ENCODE measurements around the gene NANOGP8. TPM values are rescaled to one million over a fixed set of nuclear protein-coding genes. Genes with fewer than 3 reads are reported as not detected.
"Not testable (repeated sequence)": the region's sequence is repeated elsewhere in the genome, so short reads cannot be mapped to it uniquely, and the experiment has no call there.

Gene NANOGP8
- total and polyA plus RNA-seq, 7 experiments from 2014 or later, result not detected

GRCh38 chr15:35087759-35088158 lies 2.7 kb upstream of the NANOGP8 start:
- no peaks in the 10 kb centered on the region for H3K27me3 Mint-ChIP-seq
- H3K4me1 ChIP-seq (ENCODE audit: control insufficient read depth in 2 of 2, insufficient read depth in 2 of 2, low read length in 2 of 2), result no peaks in the 10 kb centered on the region
- no peaks in the 10 kb centered on the region for H3K27me3 ChIP-seq (ENCODE audit: control insufficient read depth in 2 of 2, insufficient read depth in 2 of 2, low read length in 2 of 2)
- ATAC-seq (no peak), DNase-seq (no peak)
- H3K4me3 Mint-ChIP-seq, result no peak overlapping the region
- peaks cover 0 to 5% (median 4%) of the 10 kb centered on the region in 5 donors for H3K36me3 Mint-ChIP-seq
- H3K27ac Mint-ChIP-seq, result no peak overlapping the region
- H3K4me3 ChIP-seq (ENCODE audit: low read length), result no peak overlapping the region
- H3K27ac ChIP-seq (ENCODE audit: low read depth, low read length), result no peak overlapping the region
- CTCF ChIA-PET, result no interaction called here
- POLR2A ChIA-PET, result no interaction called here
- intact Hi-C loops (cut with micrococcal nuclease), result no loop called here
- H3K4me1 Mint-ChIP-seq, result no peaks in the 10 kb centered on the region
- H3K9me3 Mint-ChIP-seq, result peaks cover 0 to 3% (median 1%) of the 10 kb centered on the region in 11 donors
- no peaks in the 10 kb centered on the region for H3K36me3 ChIP-seq (ENCODE audit: control insufficient read depth in 2 of 3, insufficient read depth in 3 of 3, low read length in 3 of 3)
- H3K9me3 ChIP-seq (ENCODE audit: control insufficient read depth in 2 of 3, low read length in 3 of 3), result no peaks in the 10 kb centered on the region

- H3K36me3 Mint-ChIP-seq; H3K27ac Mint-ChIP-seq; H3K4me1 Mint-ChIP-seq; H3K36me3 ChIP-seq (ENCODE audit: control insufficient read depth in 2 of 3, insufficient read depth in 3 of 3, low read length in 3 of 3); H3K27me3 ChIP-seq (ENCODE audit: control insufficient read depth in 2 of 2, insufficient read depth in 2 of 2, low read length in 2 of 2); H3K4me3 Mint-ChIP-seq; H3K4me3 ChIP-seq (ENCODE audit: low read length); intact Hi-C loops (cut with micrococcal nuclease); H3K9me3 ChIP-seq (ENCODE audit: control insufficient read depth in 2 of 3, low read length in 3 of 3); H3K9me3 Mint-ChIP-seq; ATAC-seq; H3K4me1 ChIP-seq (ENCODE audit: control insufficient read depth in 2 of 2, insufficient read depth in 2 of 2, low read length in 2 of 2); POLR2A ChIA-PET; H3K27ac ChIP-seq (ENCODE audit: low read depth, low read length); H3K27me3 Mint-ChIP-seq; DNase-seq: not testable (repeated sequence)
- CTCF ChIA-PET, result interaction anchor here (0.6 kb wide), 1 partner anchor 9 kb away, joined by 3 read pairs; no protein-coding TSS in a partner anchor
Measured at GRCh38 chr15:35082371-35083348, 2.4 kb downstream of the NANOGP8 start.

GRCh38 chr15:35081626-35082365 lies 3.3 kb downstream of the NANOGP8 start:
- DNase-seq; H3K4me3 Mint-ChIP-seq; CTCF ChIA-PET; H3K27me3 Mint-ChIP-seq; H3K36me3 ChIP-seq (ENCODE audit: control insufficient read depth in 2 of 3, insufficient read depth in 3 of 3, low read length in 3 of 3); H3K27me3 ChIP-seq (ENCODE audit: control insufficient read depth in 2 of 2, insufficient read depth in 2 of 2, low read length in 2 of 2); ATAC-seq; H3K27ac ChIP-seq (ENCODE audit: low read depth, low read length); intact Hi-C loops (cut with micrococcal nuclease); H3K4me3 ChIP-seq (ENCODE audit: low read length); H3K4me1 Mint-ChIP-seq; H3K9me3 ChIP-seq (ENCODE audit: control insufficient read depth in 2 of 3, low read length in 3 of 3); POLR2A ChIA-PET; H3K36me3 Mint-ChIP-seq; H3K27ac Mint-ChIP-seq; H3K4me1 ChIP-seq (ENCODE audit: control insufficient read depth in 2 of 2, insufficient read depth in 2 of 2, low read length in 2 of 2); H3K9me3 Mint-ChIP-seq: not testable (repeated sequence)

GRCh38 chr15:35080226-35080625 lies 4.9 kb downstream of the NANOGP8 start:
- H3K27ac ChIP-seq (ENCODE audit: low read depth, low read length), result no peak overlapping the region

GRCh38 chr15:35078221-35078915 lies 6.7 kb downstream of the NANOGP8 start:
- Mint-ChIP-seq H3K27ac (no peak overlapping the region), H3K9me3 (peaks cover 0 to 8% (median 0%) of the 10 kb centered on the region in 11 donors), H3K36me3 (no peaks in the 10 kb centered on the region), H3K4me1 (no peaks in the 10 kb centered on the region), H3K27me3 (peaks cover 0 to 24% (median 15%) of the 10 kb centered on the region in 5 donors), H3K4me3 (no peak overlapping the region)
- Histone ChIP-seq H3K27ac (ENCODE audit: low read depth, low read length) (no peak overlapping the region), H3K4me1 (ENCODE audit: control insufficient read depth in 2 of 2, insufficient read depth in 2 of 2, low read length in 2 of 2) (no peaks in the 10 kb centered on the region), H3K9me3 (ENCODE audit: control insufficient read depth in 2 of 3, low read length in 3 of 3) (no peaks in the 10 kb centered on the region), H3K4me3 (ENCODE audit: low read length) (no peak overlapping the region), H3K27me3 (ENCODE audit: control insufficient read depth in 2 of 2, insufficient read depth in 2 of 2, low read length in 2 of 2) (no peaks in the 10 kb centered on the region), H3K36me3 (ENCODE audit: control insufficient read depth in 2 of 3, insufficient read depth in 3 of 3, low read length in 3 of 3) (no peaks in the 10 kb centered on the region)
- ChIA-PET POLR2A (no interaction called here), CTCF (interaction anchor here (0.6 to 2.2 kb wide), 3 partner anchors 12 to 366 kb away, joined by 3 to 9 read pairs (median 6); no protein-coding TSS in a partner anchor)
- DNase-seq, result peak in 6 of 9 donors; percentile 17 to 44 (median 22)
- ATAC-seq, result peak; percentile 62
- intact Hi-C loops (cut with micrococcal nuclease), result loop anchor here in 1 of 2 donors (1.0 kb wide), 1 partner anchor 366 kb away; no protein-coding TSS in a partner anchor

More at GRCh38 chr15:35080226-35080625, 4.9 kb downstream of the NANOGP8 start:
- Mint-ChIP-seq H3K36me3 (no peaks in the 10 kb centered on the region), H3K4me1 (no peaks in the 10 kb centered on the region), H3K4me3 (no peak overlapping the region), H3K9me3 (peaks cover 0 to 8% (median 0%) of the 10 kb centered on the region in 11 donors), H3K27ac (no peak overlapping the region), H3K27me3 (peaks cover 0 to 16% (median 12%) of the 10 kb centered on the region in 5 donors)
- CTCF ChIA-PET, result interaction anchor here (0.6 to 2.2 kb wide), 3 partner anchors 10 to 364 kb away, joined by 3 to 9 read pairs (median 6); no protein-coding TSS in a partner anchor
- ATAC-seq, result no peak
- Histone ChIP-seq H3K4me3 (ENCODE audit: low read length) (no peak overlapping the region), H3K4me1 (ENCODE audit: control insufficient read depth in 2 of 2, insufficient read depth in 2 of 2, low read length in 2 of 2) (no peaks in the 10 kb centered on the region), H3K36me3 (ENCODE audit: control insufficient read depth in 2 of 3, insufficient read depth in 3 of 3, low read length in 3 of 3) (no peaks in the 10 kb centered on the region), H3K9me3 (ENCODE audit: control insufficient read depth in 2 of 3, low read length in 3 of 3) (no peaks in the 10 kb centered on the region), H3K27me3 (ENCODE audit: control insufficient read depth in 2 of 2, insufficient read depth in 2 of 2, low read length in 2 of 2) (no peaks in the 10 kb centered on the region)
- DNase-seq, result no peak
- intact Hi-C loops (cut with micrococcal nuclease), result no loop called here
- POLR2A ChIA-PET, result no interaction called here

DNA sequence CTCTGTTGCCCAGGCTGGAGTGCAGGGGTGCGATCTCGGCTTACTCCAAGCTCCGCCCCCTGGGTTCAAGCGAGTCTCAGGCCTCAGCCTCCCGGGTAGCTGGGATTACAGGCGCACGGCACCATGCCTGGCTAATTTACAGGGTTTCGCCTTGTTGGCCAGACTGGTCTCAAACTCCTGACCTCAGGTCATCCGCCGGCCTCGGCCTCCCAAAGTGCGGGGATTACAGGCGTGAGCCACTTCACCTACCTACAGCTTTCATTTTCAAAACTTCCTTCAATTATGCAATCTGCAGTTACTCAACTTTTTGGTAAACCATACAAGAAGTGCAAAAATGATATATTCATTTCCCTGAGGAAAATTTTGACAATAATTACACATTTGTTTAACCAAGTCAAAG lies 14.0 kb downstream of the NANOGP8 start:
- H3K9me3 ChIP-seq (ENCODE audit: control insufficient read depth in 2 of 3, low read length in 3 of 3), result no peaks in the 10 kb centered on the region
- Mint-ChIP-seq H3K4me1 (no peaks in the 10 kb centered on the region), H3K36me3 (no peaks in the 10 kb centered on the region), H3K27ac (no peak overlapping the region), H3K27me3 (peaks cover 0 to 18% (median 7%) of the 10 kb centered on the region in 5 donors), H3K4me3 (no peak overlapping the region), H3K9me3 (peaks cover 0 to 2% (median 0%) of the 10 kb centered on the region in 11 donors)
- ChIA-PET CTCF (no interaction called here), POLR2A (no interaction called here)
- H3K36me3 ChIP-seq (ENCODE audit: control insufficient read depth in 2 of 3, insufficient read depth in 3 of 3, low read length in 3 of 3), result no peaks in the 10 kb centered on the region
- H3K27me3 ChIP-seq (ENCODE audit: control insufficient read depth in 2 of 2, insufficient read depth in 2 of 2, low read length in 2 of 2), result no peaks in the 10 kb centered on the region
- no peaks in the 10 kb centered on the region for H3K4me1 ChIP-seq (ENCODE audit: control insufficient read depth in 2 of 2, insufficient read depth in 2 of 2, low read length in 2 of 2)
- DNase-seq (no peak), ATAC-seq (no peak)
- H3K27ac ChIP-seq (ENCODE audit: low read depth, low read length), result no peak overlapping the region
- intact Hi-C loops (cut with micrococcal nuclease), result no loop called here
- no peak overlapping the region for H3K4me3 ChIP-seq (ENCODE audit: low read length)

Measured in naive thymus-derived CD4-positive, alpha-beta T cell (primary cell).